Osteoblast (primary cell): ENCODE data around the gene OR51B2. TPM values are rescaled to one million over a fixed set of nuclear protein-coding genes. Genes with fewer than 3 reads are reported as not detected.
"Not testable (repeated sequence)": the region's sequence is repeated elsewhere in the genome, so short reads cannot be mapped to it uniquely, and the experiment has no call there.

Experiments
- DNase-seq: peaks from one replicate; pipeline ENCODE4 v3.0.0; 2011; ENCODE audit warnings: low spot score, mixed read lengths; ENCODE audit not compliant: insufficient read length; ENCODE audit errors: missing footprints
- H2AFZ ChIP-seq: 2 replicates; pipeline ENCODE4 v1.6.0; 2011; ENCODE audit warnings: mild to moderate bottlenecking, low read length
- H3K27ac ChIP-seq: 2 replicates; pipeline ENCODE4 v1.5.1; 2011; ENCODE audit warnings: mild to moderate bottlenecking, low read depth, low read length, moderate library complexity
- H3K27me3 ChIP-seq: 2 replicates; pipeline ENCODE4 v1.6.0; 2012; ENCODE audit warnings: mild to moderate bottlenecking, control low read depth, inconsistent platforms, low read length, moderate library complexity; ENCODE audit not compliant: insufficient read depth
- H3K36me3 ChIP-seq: 2 replicates; pipeline ENCODE4 v1.5.1; 2011; ENCODE audit warnings: mild to moderate bottlenecking, low read length, control low read depth, moderate library complexity; ENCODE audit not compliant: insufficient read depth
- H3K4me1 ChIP-seq: 2 replicates; pipeline ENCODE4 v1.5.1; 2011; ENCODE audit warnings: mild to moderate bottlenecking, low read length, control low read depth, moderate library complexity; ENCODE audit not compliant: insufficient read depth
- H3K4me2 ChIP-seq: 2 replicates; pipeline ENCODE4 v1.6.0; 2011; ENCODE audit warnings: mild to moderate bottlenecking, low read length; ENCODE audit not compliant: insufficient read depth
- H3K4me3 ChIP-seq: fragments of 200-600 bp; sonication (generic); 3 replicates; pipeline ENCODE4 v1.5.1; 2012; ENCODE audit warnings: mild to moderate bottlenecking, low read length, inconsistent platforms; ENCODE audit not compliant: insufficient read depth
- H3K79me2 ChIP-seq: 2 replicates; pipeline ENCODE4 v1.6.0; 2012; ENCODE audit warnings: mild to moderate bottlenecking, low read length, control low read depth, inconsistent platforms; ENCODE audit not compliant: insufficient read depth
- H3K9me3 ChIP-seq: 2 replicates; pipeline ENCODE4 v1.5.1; 2011; ENCODE audit warnings: low read depth, low read length, control low read depth
- H4K20me1 ChIP-seq: 2 replicates; pipeline ENCODE4 v1.6.0; 2012; ENCODE audit warnings: mild to moderate bottlenecking, low read length, control low read depth; ENCODE audit not compliant: insufficient read depth
- total RNA-seq: library from RNA; depleted of rRNA; stranded (reverse); fragments of >200 nt; gene quantifications from 2 replicates; pipeline ENCODE4 v1.2.3, GENCODE V29; 2012
- TF ChIP-seq, protein P1 (sequence below): IDR thresholded peaks from 2 replicates; pipeline ENCODE4 v1.5.1; 2011; ENCODE audit warnings: mild to moderate bottlenecking, low read depth, low read length, moderate library complexity; ENCODE audit errors: extremely low read depth

Gene OR51B2
- total RNA-seq, 1 donor: not detected

DNA sequence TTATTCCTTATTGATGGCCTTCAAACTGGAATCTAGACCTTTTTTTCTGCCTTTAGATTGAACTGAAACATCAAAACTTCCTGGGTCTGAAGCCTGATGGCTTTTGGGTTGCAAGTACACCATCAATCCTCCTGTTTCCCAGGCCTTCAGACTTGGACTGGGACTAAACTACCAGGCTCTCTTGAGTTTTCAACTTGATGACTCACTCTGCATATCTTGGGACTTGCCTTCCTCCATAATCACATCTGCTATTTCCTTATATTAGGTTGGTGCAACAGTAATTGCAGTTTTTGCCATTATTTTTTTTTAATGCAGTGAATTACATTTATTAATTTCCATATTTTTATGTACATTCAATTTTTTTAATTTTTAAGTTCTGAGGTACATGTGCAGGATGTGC, 12.2 kb upstream of the OR51B2 start:
- H3K79me2 ChIP-seq: no peaks in the 10 kb centered on the region
- H3K4me3 ChIP-seq: no peak overlapping the region
- H3K27me3 ChIP-seq: no peaks in the 10 kb centered on the region
- DNase-seq: no peak
- H4K20me1 ChIP-seq: no peaks in the 10 kb centered on the region
- H3K4me1 ChIP-seq: peaks cover 16% of the 10 kb centered on the region
- TF ChIP-seq, protein P1, sequence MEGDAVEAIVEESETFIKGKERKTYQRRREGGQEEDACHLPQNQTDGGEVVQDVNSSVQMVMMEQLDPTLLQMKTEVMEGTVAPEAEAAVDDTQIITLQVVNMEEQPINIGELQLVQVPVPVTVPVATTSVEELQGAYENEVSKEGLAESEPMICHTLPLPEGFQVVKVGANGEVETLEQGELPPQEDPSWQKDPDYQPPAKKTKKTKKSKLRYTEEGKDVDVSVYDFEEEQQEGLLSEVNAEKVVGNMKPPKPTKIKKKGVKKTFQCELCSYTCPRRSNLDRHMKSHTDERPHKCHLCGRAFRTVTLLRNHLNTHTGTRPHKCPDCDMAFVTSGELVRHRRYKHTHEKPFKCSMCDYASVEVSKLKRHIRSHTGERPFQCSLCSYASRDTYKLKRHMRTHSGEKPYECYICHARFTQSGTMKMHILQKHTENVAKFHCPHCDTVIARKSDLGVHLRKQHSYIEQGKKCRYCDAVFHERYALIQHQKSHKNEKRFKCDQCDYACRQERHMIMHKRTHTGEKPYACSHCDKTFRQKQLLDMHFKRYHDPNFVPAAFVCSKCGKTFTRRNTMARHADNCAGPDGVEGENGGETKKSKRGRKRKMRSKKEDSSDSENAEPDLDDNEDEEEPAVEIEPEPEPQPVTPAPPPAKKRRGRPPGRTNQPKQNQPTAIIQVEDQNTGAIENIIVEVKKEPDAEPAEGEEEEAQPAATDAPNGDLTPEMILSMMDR: no peak
- H3K4me2 ChIP-seq: no peak overlapping the region
- no peak overlapping the region for H2AFZ ChIP-seq
- no peak overlapping the region for H3K27ac ChIP-seq
- H3K36me3 ChIP-seq: no peaks in the 10 kb centered on the region
- no peaks in the 10 kb centered on the region for H3K9me3 ChIP-seq

- H3K36me3 ChIP-seq: no peaks in the 10 kb centered on the region
- no peaks in the 10 kb centered on the region for H3K9me3 ChIP-seq
- no peaks in the 10 kb centered on the region for H3K27me3 ChIP-seq
- TF ChIP-seq, protein P1: no peak
- peaks cover 16% of the 10 kb centered on the region for H3K4me1 ChIP-seq
- H3K27ac ChIP-seq: no peak overlapping the region
- H4K20me1 ChIP-seq: no peaks in the 10 kb centered on the region
- no peaks in the 10 kb centered on the region for H3K79me2 ChIP-seq
- H3K4me3 ChIP-seq: no peak overlapping the region
- H3K4me2 ChIP-seq: no peak overlapping the region
- DNase-seq: no peak
- H2AFZ ChIP-seq: peak overlapping the region; percentile 24
Observed at GRCh38 chr11:5335170-5335569, 11.1 kb upstream of the OR51B2 start.

DNA sequence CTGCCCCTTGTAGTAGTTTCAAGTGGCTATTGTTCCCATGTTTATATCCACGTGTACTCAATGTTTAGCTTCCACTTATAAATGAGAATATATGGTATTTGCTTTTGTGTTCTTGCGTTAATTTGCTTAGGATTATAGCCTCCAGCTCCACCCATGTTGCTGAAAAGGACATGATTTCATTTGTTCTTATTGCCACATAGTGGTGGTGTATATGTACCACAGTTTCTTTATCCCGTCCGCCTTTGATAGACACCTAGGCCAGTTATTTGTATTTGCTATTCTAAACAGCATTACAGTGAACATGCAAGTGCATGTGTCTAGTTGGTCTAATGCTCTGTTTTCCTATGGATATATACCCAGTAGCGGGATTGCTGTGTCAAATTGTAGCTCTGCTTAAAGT, 6.8 kb downstream of the OR51B2 start:
- no peak for DNase-seq
- H3K4me1 ChIP-seq: no peaks in the 10 kb centered on the region
- no peaks in the 10 kb centered on the region for H3K27me3 ChIP-seq
- TF ChIP-seq, protein P1: peak; percentile 12
- no peaks in the 10 kb centered on the region for H3K79me2 ChIP-seq
- no peak overlapping the region for H2AFZ ChIP-seq
- H3K4me2 ChIP-seq: no peak overlapping the region
- H3K4me3 ChIP-seq: no peak overlapping the region
- H3K36me3 ChIP-seq: no peaks in the 10 kb centered on the region
- H4K20me1 ChIP-seq: no peaks in the 10 kb centered on the region
- H3K27ac ChIP-seq: no peak overlapping the region
- H3K9me3 ChIP-seq: no peaks in the 10 kb centered on the region

- H3K4me3 ChIP-seq, H3K27ac ChIP-seq, H3K79me2 ChIP-seq, H3K27me3 ChIP-seq, H3K9me3 ChIP-seq, H4K20me1 ChIP-seq, H3K36me3 ChIP-seq, H3K4me2 ChIP-seq, H3K4me1 ChIP-seq, DNase-seq, H2AFZ ChIP-seq: not testable (repeated sequence)
Observed at GRCh38 chr11:5313326-5314023, 10.6 kb downstream of the OR51B2 start.
